ENCODE measurements around the gene SFMBT1. TPM values are rescaled to one million over a fixed set of nuclear protein-coding genes. Genes with fewer than 3 reads are reported as not detected.

Gene SFMBT1
- polyA plus RNA-seq, result 1.1 and 1.5 TPM in 2 replicates

GRCh38 chr3:53045518-53046170, at the start of gene SFMBT1:
Gene SFMBT1, minus strand, starts transcription at chr3:53046073. Its CDS starts 76,945 bp downstream, at chr3:52969128.

GRCh38 chr3:52897130-52898122, 148.4 kb downstream of the SFMBT1 start, which contains the start of gene STIMATE:
Gene STIMATE, minus strand, starts transcription at chr3:52897548. Its CDS starts 98 bp downstream, at chr3:52897450.

Other genes with a start within 250 kb of the SFMBT1 start
- gene ITIH4, start 215.4 kb downstream of the SFMBT1 start, polyA plus RNA-seq, result 0.39 and 2.6 TPM in 2 replicates
- 4.2 and 7.6 TPM in 2 replicates for gene MUSTN1, start 211.1 kb downstream of the SFMBT1 start, polyA plus RNA-seq
- gene STIMATE, start 148.5 kb downstream of the SFMBT1 start, polyA plus RNA-seq, result 1.6 and 1.8 TPM in 2 replicates
- 1.9 and 8.6 TPM in 2 replicates for gene RFT1, start 84.4 kb upstream of the SFMBT1 start, polyA plus RNA-seq
- 25.2 and 32.6 TPM in 2 replicates for gene PRKCD, start 115.1 kb upstream of the SFMBT1 start, polyA plus RNA-seq
- gene TKT, start 209.9 kb upstream of the SFMBT1 start, polyA plus RNA-seq, result 23.5 and 26.7 TPM in 2 replicates

Measured in Purkinje cell (primary cell).